Activated CD8-positive, alpha-beta T cell treated with anti-CD3 and anti-CD28 coated beads for 36 hours (primary cell): ENCODE results near the gene HIP1R. TPM values are rescaled to one million over a fixed set of nuclear protein-coding genes. Genes with fewer than 3 reads are reported as not detected.

ENCODE experiments used
- ATAC-seq: fragments of 200-7000 bp; cut with Tn5 transposase; one replicate; pipeline ENCODE4 v1.10.0; 2021; ENCODE audit warnings: mild to moderate bottlenecking, moderate library complexity
- CTCF ChIA-PET: fragments of 350-600 bp; sonication (Branson Sonifier 250); formaldehyde crosslinking; loops from one replicate; lab custom pipeline; 2021; ENCODE audit warnings: antibody characterized with exemption; lab: Charles Lee
- POLR2A ChIA-PET: fragments of 350-600 bp; sonication (Branson Sonifier 250); formaldehyde crosslinking; loops from one replicate; lab custom pipeline; 2021; ENCODE audit warnings: antibody characterized with exemption; lab: Charles Lee
- DNase-seq: peaks from one replicate; pipeline ENCODE4 v3.0.0-alpha.2; 2020
- H3K27ac Mint-ChIP-seq: one replicate; pipeline ENCODE4 v1.8.0; 2021; ENCODE audit warnings: mild to moderate bottlenecking, mixed read lengths
- H3K27me3 Mint-ChIP-seq: one replicate; pipeline ENCODE4 v1.8.0; 2021; ENCODE audit warnings: mixed read lengths
- H3K36me3 Mint-ChIP-seq: one replicate; pipeline ENCODE4 v1.8.0; 2021; ENCODE audit warnings: low read depth, mixed read lengths
- H3K4me1 Mint-ChIP-seq: one replicate; pipeline ENCODE4 v1.8.0; 2021; ENCODE audit warnings: low read depth, mixed read lengths
- H3K4me3 Mint-ChIP-seq: one replicate; pipeline ENCODE4 v1.8.0; 2021; ENCODE audit warnings: mild to moderate bottlenecking, moderate library complexity, mixed read lengths
- H3K9me3 Mint-ChIP-seq: one replicate; pipeline ENCODE4 v1.8.0; 2021; ENCODE audit warnings: mixed read lengths
- CTCF ChIP-seq: fragments of 200-600 bp; IDR thresholded peaks from one replicate; pipeline ENCODE4 v1.8.0; 2022; ENCODE audit warnings: antibody characterized with exemption, mild to moderate bottlenecking
- intact Hi-C: fragments of 100-400 bp; cut with micrococcal nuclease; formaldehyde crosslinking; loops from one replicate; pipeline ENCODE4 v1.10.0; 2022
- total RNA-seq, 2 experiments: library from RNA; stranded (reverse); gene quantifications; one replicate each; pipeline ENCODE4 v1.2.3, GENCODE V29; 2021

Gene HIP1R
- total RNA-seq, 2 experiments from 2014 or later = 22.8 to 22.9 TPM

GRCh38 chr12:122849352-122850047 lies 14.2 kb downstream of the HIP1R start:
- ChIA-PET POLR2A (interaction anchor here (0.6 kb wide), 1 partner anchor 133 kb away, joined by 3 read pairs; no protein-coding TSS in a partner anchor), CTCF (no interaction called here)

GRCh38 chr12:122850048-122850445 lies 14.8 kb downstream of the HIP1R start:
- ChIA-PET POLR2A (interaction anchor here (0.6 kb wide), 1 partner anchor 132 kb away, joined by 3 read pairs; no protein-coding TSS in a partner anchor), CTCF (no interaction called here)
- no peak overlapping the region for H3K4me3 Mint-ChIP-seq

More at GRCh38 chr12:122849352-122850047, 14.2 kb downstream of the HIP1R start:
- Mint-ChIP-seq H3K36me3 (no peaks in the 10 kb centered on the region), H3K9me3 (no peaks in the 10 kb centered on the region), H3K27ac (no peak overlapping the region), H3K4me3 (no peak overlapping the region), H3K4me1 (no peaks in the 10 kb centered on the region), H3K27me3 (no peaks in the 10 kb centered on the region)
- no peak for ATAC-seq
- intact Hi-C loops = no loop called here
- no peak for TF ChIP-seq CTCF
- DNase-seq = no peak

GRCh38 chr12:122850695-122851350 lies 15.6 kb downstream of the HIP1R start:
- ChIA-PET CTCF (interaction anchor here (1.3 kb wide), 1 partner anchor 10 kb away, joined by 7 read pairs; no protein-coding TSS in a partner anchor), POLR2A (no interaction called here)
- no peaks in the 10 kb centered on the region for H3K27me3 Mint-ChIP-seq
- intact Hi-C loops = no loop called here
- H3K9me3 Mint-ChIP-seq = no peaks in the 10 kb centered on the region
- no peaks in the 10 kb centered on the region for H3K36me3 Mint-ChIP-seq
- no peak overlapping the region for H3K4me3 Mint-ChIP-seq
- no peaks in the 10 kb centered on the region for H3K4me1 Mint-ChIP-seq
- DNase-seq = no peak
- no peak for ATAC-seq
- H3K27ac Mint-ChIP-seq = no peak overlapping the region
- no peak for TF ChIP-seq CTCF

More at GRCh38 chr12:122850048-122850445, 14.8 kb downstream of the HIP1R start:
- ATAC-seq (no peak), DNase-seq (no peak)
- H3K9me3 Mint-ChIP-seq = no peaks in the 10 kb centered on the region
- TF ChIP-seq CTCF = no peak
- intact Hi-C loops = no loop called here
- H3K36me3 Mint-ChIP-seq = no peaks in the 10 kb centered on the region
- H3K27ac Mint-ChIP-seq = no peak overlapping the region
- no peaks in the 10 kb centered on the region for H3K27me3 Mint-ChIP-seq
- H3K4me1 Mint-ChIP-seq = no peaks in the 10 kb centered on the region

GRCh38 chr12:122851820-122852219 lies 16.6 kb downstream of the HIP1R start:
- ATAC-seq = no peak
- POLR2A ChIA-PET = no interaction called here
- H3K4me3 Mint-ChIP-seq = no peak overlapping the region

More at GRCh38 chr12:122851820-122852219, 16.6 kb downstream of the HIP1R start:
- Mint-ChIP-seq H3K36me3 (no peaks in the 10 kb centered on the region), H3K27me3 (no peaks in the 10 kb centered on the region), H3K9me3 (no peaks in the 10 kb centered on the region), H3K27ac (no peak overlapping the region), H3K4me1 (no peaks in the 10 kb centered on the region)
- no peak for TF ChIP-seq CTCF
- intact Hi-C loops = no loop called here
- no peak for DNase-seq
- CTCF ChIA-PET = interaction anchor here (0.8 to 1.3 kb wide), 2 partner anchors 9 to 128 kb away, joined by 3 to 7 read pairs; partner anchors contain the start of gene ARL6IP4
